Mesenchymal stem cell (in vitro differentiated cells and primary cell): ENCODE results near the gene ZSWIM8.
"Not testable (repeated sequence)": the region's sequence is repeated elsewhere in the genome, so short reads cannot be mapped to it uniquely, and the experiment has no call there.

Experiments used
- DNase-seq: peaks from one replicate; pipeline ENCODE4 v3.0.0-alpha.2; 2013
- H2AFZ ChIP-seq: one replicate; pipeline ENCODE4 v1.6.1; 2013; ENCODE audit warnings: low read depth, mild to moderate bottlenecking, control low read depth, inconsistent platforms, low read length, moderate library complexity
- H2AK5ac ChIP-seq: 2 replicates; pipeline ENCODE4 v1.6.1; 2013; ENCODE audit warnings: low read length, moderate library complexity, mild to moderate bottlenecking, inconsistent platforms; ENCODE audit not compliant: severe bottlenecking
- H2BK120ac ChIP-seq: one replicate; pipeline ENCODE4 v1.6.1; 2013; ENCODE audit warnings: low read depth, mild to moderate bottlenecking, inconsistent platforms, low read length, moderate library complexity
- H2BK12ac ChIP-seq, 2 experiments: one replicate each; pipeline ENCODE4 v1.6.1; 2013; ENCODE audit warnings: inconsistent platforms in 2 of 2, low read length in 2 of 2, mild to moderate bottlenecking in 2 of 2, moderate library complexity in 2 of 2, control low read depth in 1 of 2
- H2BK15ac ChIP-seq: one replicate; pipeline ENCODE4 v1.6.1; 2013; ENCODE audit warnings: mild to moderate bottlenecking, low read depth, inconsistent platforms; ENCODE audit not compliant: poor library complexity, severe bottlenecking
- H2BK5ac ChIP-seq: 2 replicates; pipeline ENCODE4 v1.6.1; 2013; ENCODE audit warnings: low read depth, mild to moderate bottlenecking, low read length, control low read depth, inconsistent platforms; ENCODE audit not compliant: poor library complexity, severe bottlenecking
- H3K14ac ChIP-seq, 2 experiments: one replicate each; pipeline ENCODE4 v1.6.1; 2013; ENCODE audit warnings: inconsistent platforms in 2 of 2, low read length in 2 of 2, control low read depth in 1 of 2, mild to moderate bottlenecking in 1 of 2, moderate library complexity in 1 of 2
- H3K18ac ChIP-seq, 2 experiments: one replicate each; pipeline ENCODE4 v1.6.1; 2013; ENCODE audit warnings: inconsistent platforms in 2 of 2, low read length in 2 of 2, control low read depth in 1 of 2, low read depth in 1 of 2, mild to moderate bottlenecking in 1 of 2
- H3K23ac ChIP-seq, 2 experiments: one replicate each; pipeline ENCODE4 v1.6.1; 2013; ENCODE audit warnings: inconsistent platforms in 2 of 2, low read length in 2 of 2, mild to moderate bottlenecking in 2 of 2, moderate library complexity in 2 of 2, control low read depth in 1 of 2
- H3K27ac ChIP-seq: 2 replicates; pipeline ENCODE4 v1.5.1; 2013; ENCODE audit warnings: mild to moderate bottlenecking, moderate library complexity, low read length, control low read depth, inconsistent platforms; ENCODE audit not compliant: poor library complexity, severe bottlenecking
- H3K27me3 ChIP-seq, 2 experiments: 2 replicates each; pipeline versions ENCODE4 v1.6.1 to v1.7.0; 2013; ENCODE audit warnings: low read length in 2 of 2, mild to moderate bottlenecking in 2 of 2, moderate library complexity in 2 of 2, control low read depth in 1 of 2, inconsistent platforms in 1 of 2; ENCODE audit not compliant: control insufficient read depth in 1 of 2, insufficient read depth in 1 of 2
- H3K36me3 ChIP-seq, 2 experiments: 2 replicates each; pipeline versions ENCODE4 v1.6.1 to v1.7.0; 2013; ENCODE audit warnings: low read length in 2 of 2, control low read depth in 1 of 2, inconsistent platforms in 1 of 2, low read depth in 1 of 2, mild to moderate bottlenecking in 1 of 2; ENCODE audit not compliant: insufficient read depth in 2 of 2, control insufficient read depth in 1 of 2
- H3K4ac ChIP-seq, 2 experiments: one replicate each; pipeline ENCODE4 v1.6.1; 2013; ENCODE audit warnings: inconsistent platforms in 2 of 2, low read length in 2 of 2, mild to moderate bottlenecking in 2 of 2, moderate library complexity in 2 of 2, control low read depth in 1 of 2, low read depth in 1 of 2
- H3K4me1 ChIP-seq: 2 replicates; pipeline ENCODE4 v1.6.1; 2013; ENCODE audit warnings: low read depth, low read length, control low read depth; ENCODE audit not compliant: control insufficient read depth, insufficient read depth
- H3K4me2 ChIP-seq: 2 replicates; pipeline ENCODE4 v1.6.1; 2013; ENCODE audit warnings: low read length, mild to moderate bottlenecking, inconsistent platforms; ENCODE audit not compliant: poor library complexity, severe bottlenecking
- H3K4me3 ChIP-seq, 2 experiments: 2 replicates each; pipeline versions ENCODE4 v1.5.1 to v1.7.0; 2013; ENCODE audit warnings: low read length in 2 of 2, mild to moderate bottlenecking in 2 of 2, control low read depth in 1 of 2, low read depth in 1 of 2; ENCODE audit not compliant: insufficient read depth in 1 of 2
- H3K79me1 ChIP-seq: replicated peaks from 2 replicates; pipeline ENCODE4 v1.6.1; 2013; ENCODE audit warnings: mild to moderate bottlenecking, control low read depth, low read length, inconsistent platforms; ENCODE audit not compliant: poor library complexity, severe bottlenecking
- H3K9ac ChIP-seq: 2 replicates; pipeline ENCODE4 v1.7.0; 2013; ENCODE audit warnings: mild to moderate bottlenecking, low read length, moderate library complexity
- H3K9me3 ChIP-seq: 2 replicates; pipeline ENCODE4 v1.7.0; 2013; ENCODE audit warnings: mild to moderate bottlenecking, low read length; ENCODE audit not compliant: control insufficient read depth
- H4K8ac ChIP-seq: one replicate; pipeline ENCODE4 v1.6.1; 2013; ENCODE audit warnings: inconsistent platforms, mild to moderate bottlenecking, low read length, moderate library complexity
- H4K91ac ChIP-seq: one replicate; pipeline ENCODE4 v1.6.1; 2013; ENCODE audit warnings: mild to moderate bottlenecking, low read length, inconsistent platforms
- WGBS: methylation state at CpG from one replicate; pipeline ENCODE4 v1.1.7; 2013; ENCODE audit warnings: mixed read lengths; 5-methylcytosine and 5-hydroxymethylcytosine counted together

The ZSWIM8 gene

DNA sequence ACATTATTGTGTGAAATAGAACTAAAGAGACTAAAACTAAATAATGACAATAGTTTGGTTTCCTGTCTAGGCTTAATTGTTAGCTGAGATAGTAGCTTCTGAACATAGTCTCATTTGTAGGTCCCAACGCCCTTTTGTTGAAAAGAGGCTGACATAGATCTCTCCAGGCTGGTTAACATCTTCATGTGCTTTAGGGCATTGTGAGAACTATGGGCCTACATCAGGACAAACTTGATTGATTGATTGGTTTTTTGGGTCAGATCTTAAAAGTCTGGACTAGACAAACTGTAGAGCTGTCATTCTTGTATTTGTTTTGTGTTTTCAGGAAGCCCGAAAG is 2.7 kb upstream of the ZSWIM8 start:
- H3K14ac ChIP-seq, result no peak overlapping the region
- H3K4me2 ChIP-seq, result peak overlapping the region; percentile 94
- H3K27me3 ChIP-seq, result no peaks in the 10 kb centered on the region
- peak overlapping the region; percentile 95 for H3K9ac ChIP-seq
- peaks cover 8% of the 10 kb centered on the region for H3K79me1 ChIP-seq
- WGBS, result 59% methylated on average over 2 of the region's 2 CpGs
- no peak overlapping the region for H3K27ac ChIP-seq
- DNase-seq, result no peak
- H2AFZ ChIP-seq, result no peak overlapping the region
- no peak overlapping the region for H2AK5ac ChIP-seq
- H2BK5ac ChIP-seq, result no peak overlapping the region
- H3K23ac ChIP-seq, result no peak overlapping the region
- H3K18ac ChIP-seq, result no peak overlapping the region
- no peak overlapping the region for H2BK120ac ChIP-seq
- H3K4me3 ChIP-seq, result peak overlapping the region in 1 of 2 experiments; percentile 99
- H3K9me3 ChIP-seq, result no peaks in the 10 kb centered on the region
- no peak overlapping the region for H4K8ac ChIP-seq
- no peak overlapping the region for H2BK15ac ChIP-seq
- no peak overlapping the region for H3K4ac ChIP-seq
- H3K4me1 ChIP-seq, result peaks cover 11% of the 10 kb centered on the region
- no peak overlapping the region for H2BK12ac ChIP-seq
- H3K36me3 ChIP-seq, result peaks cover 15 to 22% of the 10 kb centered on the region in 2 experiments
- H4K91ac ChIP-seq, result no peak overlapping the region

DNA sequence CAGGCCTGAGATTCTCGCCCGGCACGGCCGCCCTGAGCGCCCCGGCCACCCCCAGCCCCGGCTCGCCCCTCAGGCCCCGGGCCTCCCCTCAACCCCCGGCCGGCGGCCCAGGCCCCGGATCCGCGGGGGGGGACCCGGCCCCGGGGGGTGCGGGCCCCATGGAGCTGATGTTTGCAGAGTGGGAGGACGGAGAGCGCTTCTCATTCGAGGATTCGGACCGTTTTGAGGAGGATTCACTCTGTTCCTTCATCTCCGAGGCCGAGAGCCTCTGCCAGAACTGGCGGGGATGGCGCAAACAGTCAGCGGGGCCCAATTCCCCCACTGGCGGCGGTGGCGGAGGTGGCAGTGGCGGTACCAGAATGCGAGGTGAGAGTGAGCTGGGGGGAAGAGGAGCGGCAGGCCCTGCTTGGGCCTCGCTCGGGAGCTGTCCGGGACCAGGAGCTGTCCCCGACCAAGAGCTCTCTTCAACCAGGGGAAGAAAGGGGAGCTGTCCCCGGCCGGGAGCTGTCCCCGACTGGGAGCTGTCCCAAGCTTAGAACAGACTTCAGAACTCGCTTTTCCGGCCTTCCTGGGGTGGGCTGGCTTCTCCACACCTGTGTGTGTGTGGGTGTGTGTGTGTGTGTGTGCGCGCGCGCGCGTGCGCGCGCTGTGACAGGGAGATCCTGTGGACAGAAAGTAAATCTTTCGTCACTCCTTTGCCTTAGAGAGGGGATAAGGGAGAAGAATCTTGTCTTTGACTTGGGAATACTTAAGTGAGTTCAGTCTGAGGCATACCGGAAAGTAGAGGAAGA is 510 bp downstream of the ZSWIM8 start:
- peak overlapping the region in 1 of 2 experiments; percentile 84 for H3K23ac ChIP-seq
- H3K9ac ChIP-seq, result peak overlapping the region; percentile 95
- peak overlapping the region; percentile 9 to 82 for H3K4ac ChIP-seq
- H3K18ac ChIP-seq, result peak overlapping the region in 1 of 2 experiments; percentile 87
- H3K14ac ChIP-seq, result peak overlapping the region; percentile 66 to 81
- no peaks in the 10 kb centered on the region for H3K9me3 ChIP-seq
- H3K27me3 ChIP-seq, result no peaks in the 10 kb centered on the region
- H3K4me1 ChIP-seq, result peaks cover 9% of the 10 kb centered on the region
- peaks cover 16% of the 10 kb centered on the region for H3K79me1 ChIP-seq
- H4K8ac ChIP-seq, result peak overlapping the region; percentile 80
- peak overlapping the region; percentile 96 for H3K4me2 ChIP-seq
- peak overlapping the region in 1 of 2 experiments; percentile 55 for H2BK12ac ChIP-seq
- no peak overlapping the region for H2AK5ac ChIP-seq
- H3K4me3 ChIP-seq, result peak overlapping the region; percentile 88 to 90
- H3K27ac ChIP-seq, result peak overlapping the region; percentile 69
- under 1% methylated on average over 54 of the region's 54 CpGs for WGBS
- peak; percentile 85 for DNase-seq
- H2AFZ ChIP-seq, result peak overlapping the region; percentile 5
- peak overlapping the region; percentile 58 for H2BK120ac ChIP-seq
- H2BK15ac ChIP-seq, result peak overlapping the region; percentile 80
- H3K36me3 ChIP-seq, result peaks cover 22 to 25% of the 10 kb centered on the region in 2 experiments
- H4K91ac ChIP-seq, result no peak overlapping the region
- H2BK5ac ChIP-seq, result peak overlapping the region; percentile 80

DNA sequence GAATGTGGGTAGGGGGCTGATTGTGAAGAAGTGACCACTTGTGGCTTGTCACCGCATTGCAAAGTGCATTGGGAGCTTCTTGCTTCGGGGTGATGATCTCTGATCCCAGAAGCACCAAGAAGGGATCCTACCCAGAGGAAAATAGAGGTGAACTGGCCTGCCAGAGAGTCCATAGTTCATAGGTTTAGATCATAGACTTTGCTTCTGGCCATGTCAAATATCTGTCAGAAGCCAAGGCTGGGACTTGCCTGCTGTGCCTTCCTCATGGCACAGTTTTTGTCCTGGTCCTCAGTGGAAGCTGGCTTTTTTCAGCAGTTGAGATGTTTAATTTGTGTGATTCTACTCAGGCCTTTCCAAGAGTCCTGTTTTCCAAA is 1.1 kb downstream of the ZSWIM8 start:
- H3K36me3 ChIP-seq, result peaks cover 28 to 31% of the 10 kb centered on the region in 2 experiments
- 36% methylated on average over 2 of the region's 2 CpGs for WGBS
- H2BK15ac ChIP-seq, result no peak overlapping the region
- H4K91ac ChIP-seq, result no peak overlapping the region
- no peak overlapping the region for H3K27ac ChIP-seq
- H3K9me3 ChIP-seq, result no peaks in the 10 kb centered on the region
- H3K18ac ChIP-seq, result no peak overlapping the region
- no peak overlapping the region for H2BK5ac ChIP-seq
- no peak overlapping the region for H3K23ac ChIP-seq
- no peak overlapping the region for H2AK5ac ChIP-seq
- H2BK120ac ChIP-seq, result no peak overlapping the region
- no peak overlapping the region for H3K4ac ChIP-seq
- H3K4me2 ChIP-seq, result peak overlapping the region; percentile 96
- H3K79me1 ChIP-seq, result peaks cover 15% of the 10 kb centered on the region
- H3K27me3 ChIP-seq, result no peaks in the 10 kb centered on the region
- peak overlapping the region; percentile 88 to 90 for H3K4me3 ChIP-seq
- H3K14ac ChIP-seq, result no peak overlapping the region
- DNase-seq, result no peak
- no peak overlapping the region for H2AFZ ChIP-seq
- H3K4me1 ChIP-seq, result peaks cover 7% of the 10 kb centered on the region
- H3K9ac ChIP-seq, result peak overlapping the region; percentile 95
- no peak overlapping the region for H4K8ac ChIP-seq
- H2BK12ac ChIP-seq, result no peak overlapping the region

DNA sequence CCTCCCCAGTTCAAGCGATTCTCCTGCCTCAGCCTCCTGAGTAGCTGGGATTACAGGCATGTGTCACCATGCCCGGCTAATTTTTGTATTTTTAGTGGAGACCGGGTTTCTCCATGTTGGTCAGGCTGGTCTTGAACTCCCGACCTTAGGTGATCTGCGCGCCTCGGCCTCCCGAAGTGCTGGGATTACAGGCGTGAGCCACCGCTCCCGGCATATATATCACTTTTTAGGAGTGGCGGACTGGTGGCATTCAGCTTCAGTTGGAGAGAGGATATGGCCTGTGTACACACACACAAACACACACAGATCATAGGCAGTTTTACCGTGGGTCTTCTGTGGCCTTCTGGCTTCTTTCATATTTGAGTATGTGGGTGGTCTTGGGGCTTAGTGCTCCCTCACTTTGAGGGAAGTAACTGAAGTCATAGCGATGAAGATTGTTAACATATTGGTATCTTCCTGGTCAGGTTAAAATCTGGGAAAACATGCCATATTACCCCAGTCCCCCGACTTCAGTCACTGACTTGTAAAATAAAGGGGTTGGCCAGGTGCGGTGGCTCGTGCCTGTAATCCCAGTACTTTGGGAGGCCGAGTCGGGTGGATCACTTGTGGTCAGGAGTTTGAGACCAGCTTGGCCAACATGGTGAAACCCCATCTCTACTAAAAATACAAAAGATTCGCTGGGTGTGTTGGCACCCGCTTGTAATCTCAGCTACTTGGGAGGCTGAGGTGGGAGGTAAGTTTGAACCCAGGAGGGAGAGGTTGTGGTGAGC is 1.8 kb downstream of the ZSWIM8 start:
- not testable (repeated sequence) for H2BK15ac ChIP-seq, H3K23ac ChIP-seq, H3K4ac ChIP-seq, H3K14ac ChIP-seq, H3K18ac ChIP-seq, H4K8ac ChIP-seq, H3K9me3 ChIP-seq, H4K91ac ChIP-seq, H2BK120ac ChIP-seq, H3K27me3 ChIP-seq, H3K27ac ChIP-seq, H2BK5ac ChIP-seq, DNase-seq, H3K4me1 ChIP-seq, H2AK5ac ChIP-seq, H2AFZ ChIP-seq, H2BK12ac ChIP-seq
- Histone ChIP-seq H3K79me1 (peaks cover 18% of the 10 kb centered on the region), H3K4me2 (peak overlapping the region; percentile 1), H3K4me3 (peak overlapping the region in 1 of 2 experiments; percentile 88), H3K36me3 (peaks cover 35 to 38% of the 10 kb centered on the region in 2 experiments), H3K9ac (peak overlapping the region; percentile 95)
- 98% methylated on average over 16 of the region's 21 CpGs for WGBS
